HepG2 (cell line): ENCODE results near the gene GLRX5. TPM values are rescaled to one million over a fixed set of nuclear protein-coding genes. Genes with fewer than 3 reads are reported as not detected.

Experiments used
- AKAP8 ChIP-seq: sonication (generic); formaldehyde crosslinking; IDR thresholded peaks from 2 replicates; pipeline ENCODE4 v1.5.1; 2020; ENCODE audit warnings: mild to moderate bottlenecking, missing genetic modification reagents
- ASH2L ChIP-seq: fragments of 300-600, 200-600 bp; sonication (generic); IDR thresholded peaks from 2 replicates; pipeline ENCODE4 v1.7.0; 2017; ENCODE audit warnings: low read depth, mild to moderate bottlenecking, moderate library complexity, mixed read lengths, low read length; ENCODE audit not compliant: insufficient read length
- CHCHD3 ChIP-seq: sonication (generic); formaldehyde crosslinking; IDR thresholded peaks from 2 replicates; pipeline ENCODE4 v1.8.0; 2022; ENCODE audit warnings: mild to moderate bottlenecking, missing genetic modification reagents, moderate library complexity
- DNMT1 ChIP-seq: sonication (generic); formaldehyde crosslinking; IDR thresholded peaks from 2 replicates; pipeline ENCODE4 v1.5.1; 2020; ENCODE audit warnings: mild to moderate bottlenecking, missing genetic modification reagents
- ELF3 ChIP-seq: IDR thresholded peaks from 2 replicates; pipeline ENCODE4 v1.6.1; 2016; ENCODE audit warnings: missing genetic modification reagents, missing compliant biosample characterization
- EP300 ChIP-seq, 3 experiments: sonication (generic) in 1 of 3; formaldehyde crosslinking in 1 of 3; IDR thresholded peaks; 2 replicates each; pipeline versions ENCODE4 v1.5.1 to v1.6.1; 2011 to 2020; ENCODE audit warnings: low read depth in 2 of 3, low read length in 2 of 3, borderline replicate concordance in 1 of 3, improper control_type of control experiment in 1 of 3, mild to moderate bottlenecking in 1 of 3, missing genetic modification reagents in 1 of 3, moderate library complexity in 1 of 3
- HDAC1 ChIP-seq: sonication (generic); formaldehyde crosslinking; IDR thresholded peaks from 2 replicates; pipeline ENCODE4 v1.5.1; 2020; ENCODE audit warnings: mild to moderate bottlenecking, missing genetic modification reagents
- HNF4G ChIP-seq, 2 experiments: sonication (generic) in 1 of 2; formaldehyde crosslinking in 1 of 2; IDR thresholded peaks; 2 replicates each; pipeline versions ENCODE4 v1.4.0 to v1.6.1; 2011 to 2020; ENCODE audit warnings: borderline replicate concordance in 2 of 2, low read depth in 2 of 2, mild to moderate bottlenecking in 2 of 2, low read length in 1 of 2, missing genetic modification reagents in 1 of 2, moderate library complexity in 1 of 2
- HOXA5 ChIP-seq: sonication (generic); formaldehyde crosslinking; IDR thresholded peaks from 2 replicates; pipeline ENCODE4 v1.4.0; 2020; ENCODE audit warnings: missing genetic modification reagents
- KDM2A ChIP-seq: sonication (generic); formaldehyde crosslinking; IDR thresholded peaks from 2 replicates; pipeline ENCODE4 v1.4.0; 2020; ENCODE audit warnings: low read depth, missing genetic modification reagents, borderline replicate concordance
- KLF13 ChIP-seq: sonication (generic); formaldehyde crosslinking; IDR thresholded peaks from 2 replicates; pipeline ENCODE4 v1.4.0; 2020; ENCODE audit warnings: mild to moderate bottlenecking, missing genetic modification reagents
- LCORL ChIP-seq, 2 experiments: fragments of 450-650 bp in 1 of 2; sonication (generic) in 1 of 2; formaldehyde crosslinking in 1 of 2; IDR thresholded peaks; 2 replicates each; pipeline versions ENCODE4 v1.5.0 to v1.6.1; 2017 to 2020; ENCODE audit warnings: antibody characterized with exemption in 1 of 2, missing genetic modification reagents in 1 of 2
- MYC ChIP-seq: sonication (generic); formaldehyde crosslinking; IDR thresholded peaks from 2 replicates; pipeline ENCODE4 v1.9.0; 2021; ENCODE audit warnings: missing genetic modification reagents, borderline replicate concordance
- NFRKB ChIP-seq: fragments of 450-650 bp; IDR thresholded peaks from 2 replicates; pipeline ENCODE4 v1.6.1; 2017
- RFX1 ChIP-seq: fragments of 450-650 bp; IDR thresholded peaks from 2 replicates; pipeline ENCODE4 v1.6.1; 2017
- SIN3A ChIP-seq: IDR thresholded peaks from 2 replicates; pipeline ENCODE4 v1.6.1; 2011; ENCODE audit warnings: low read depth, mild to moderate bottlenecking, control low read depth, low read length, borderline replicate concordance
- TGIF2 ChIP-seq: IDR thresholded peaks from 2 replicates; pipeline ENCODE4 v1.6.1; 2016; ENCODE audit warnings: control low read depth, missing compliant biosample characterization
- U2AF2 ChIP-seq: fragments of 200-400 bp; formaldehyde crosslinking; IDR thresholded peaks from 2 replicates; pipeline ENCODE4 v1.6.1; 2017; ENCODE audit warnings: low read depth, mild to moderate bottlenecking, low read length
- XRCC5 ChIP-seq: fragments of 200-400 bp; formaldehyde crosslinking; optimal IDR thresholded peaks from 2 replicates; pipeline ENCODE3; 2017; ENCODE audit warnings: mild to moderate bottlenecking, low read length
- YY1 ChIP-seq: IDR thresholded peaks from 2 replicates; pipeline ENCODE4 v1.6.1; 2011; ENCODE audit warnings: low read length, low read depth, moderate library complexity, mild to moderate bottlenecking; ENCODE audit not compliant: insufficient read depth, insufficient replicate concordance
- ZNF3 ChIP-seq: IDR thresholded peaks from 2 replicates; pipeline ENCODE4 v1.7.0; 2017; ENCODE audit warnings: inconsistent platforms
- ZNF781 ChIP-seq: sonication (generic); formaldehyde crosslinking; IDR thresholded peaks from 2 replicates; pipeline ENCODE4 v1.5.1; 2020; ENCODE audit warnings: borderline replicate concordance, mild to moderate bottlenecking, missing genetic modification reagents; ENCODE audit errors: not compliant biosample characterization
- polyA plus RNA-seq, 8 experiments: library from polyadenylated mRNA; depleted of rRNA in 3 of 8; stranded (reverse) in 7 of 8; unstranded in 1 of 8; fragments of >200 nt; fragmentation: Illumina TruSeq in 4 of 8; extraction: Trizol in 4 of 8; gene quantifications; 2 replicates each; pipeline versions ENCODE4 v1.2.1 to v1.2.3, GENCODE V29; 2011 to 2016; ENCODE audit warnings: low read depth in 4 of 8, missing spikeins in 1 of 8, mixed read lengths in 1 of 8; ENCODE audit not compliant: insufficient read depth in 1 of 8
- total RNA-seq, 5 experiments: library from RNA; depleted of rRNA; stranded (reverse); fragments of >200 nt; fragmentation: Illumina TruSeq; extraction: Trizol; gene quantifications; 2 replicates each; pipeline ENCODE4 v1.2.3, GENCODE V29; 2016; ENCODE audit warnings: low read depth in 1 of 5
- TF ChIP-seq, protein P1 (sequence below): sonication (generic); formaldehyde crosslinking; IDR thresholded peaks from 2 replicates; pipeline ENCODE4 v1.4.0; 2020; ENCODE audit warnings: missing genetic modification reagents, borderline replicate concordance
- TF ChIP-seq, protein P2 (sequence below): sonication (generic); formaldehyde crosslinking; IDR thresholded peaks from 2 replicates; pipeline ENCODE4 v1.4.0; 2020; ENCODE audit warnings: mild to moderate bottlenecking, missing genetic modification reagents
- TF ChIP-seq, protein P3 (sequence below): sonication (generic); formaldehyde crosslinking; IDR thresholded peaks from 2 replicates; pipeline ENCODE4 v1.4.0; 2020; ENCODE audit warnings: mild to moderate bottlenecking, missing genetic modification reagents

The GLRX5 gene
- total and polyA plus RNA-seq, 2 of the 13 experiments (the other 11 are each of a cell fraction or from before 2014, with no cell fraction given), result 122 to 146 TPM

DNA sequence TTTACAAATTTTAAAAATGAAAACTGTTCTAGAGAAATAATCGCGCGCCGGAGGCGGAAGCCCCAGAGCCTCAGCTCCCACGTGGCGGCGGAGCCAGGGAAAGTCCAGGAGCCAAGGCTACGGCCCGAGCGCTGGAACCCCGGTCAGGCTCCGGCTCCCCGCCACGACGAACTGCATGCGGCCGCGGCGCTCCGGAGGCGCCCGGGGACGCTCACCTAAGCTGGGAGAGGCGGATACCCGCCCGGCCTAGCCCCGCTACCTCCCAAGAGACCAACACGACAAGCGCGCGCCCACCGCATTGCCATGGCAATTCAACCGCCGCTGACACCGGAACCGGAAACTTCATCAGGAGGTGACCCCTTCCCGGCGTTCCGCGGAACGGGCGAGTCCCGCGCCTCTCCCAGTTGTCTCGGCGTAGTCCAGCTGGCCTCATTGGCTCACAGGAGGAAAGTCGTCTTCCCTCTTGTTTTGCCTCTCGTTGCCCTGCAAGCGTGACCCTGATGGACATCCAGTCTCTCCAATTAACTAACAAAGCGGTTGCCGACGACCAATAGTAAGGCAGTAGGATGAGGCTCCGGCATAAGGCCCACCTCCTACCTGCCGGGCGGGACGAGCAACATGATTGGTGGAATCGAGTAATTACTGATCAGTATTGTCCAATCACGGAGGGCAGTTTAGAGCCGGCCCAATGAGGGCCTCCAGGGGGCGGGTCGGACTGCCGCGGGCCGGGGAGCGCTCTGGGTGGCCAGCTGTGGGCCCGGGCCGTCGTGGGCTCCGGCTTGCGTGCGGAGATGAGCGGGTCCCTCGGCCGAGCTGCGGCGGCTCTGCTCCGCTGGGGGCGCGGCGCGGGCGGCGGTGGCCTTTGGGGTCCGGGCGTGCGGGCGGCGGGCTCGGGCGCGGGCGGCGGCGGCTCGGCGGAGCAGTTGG is at the start of gene GLRX5 (continued):
- TF ChIP-seq, protein P1, sequence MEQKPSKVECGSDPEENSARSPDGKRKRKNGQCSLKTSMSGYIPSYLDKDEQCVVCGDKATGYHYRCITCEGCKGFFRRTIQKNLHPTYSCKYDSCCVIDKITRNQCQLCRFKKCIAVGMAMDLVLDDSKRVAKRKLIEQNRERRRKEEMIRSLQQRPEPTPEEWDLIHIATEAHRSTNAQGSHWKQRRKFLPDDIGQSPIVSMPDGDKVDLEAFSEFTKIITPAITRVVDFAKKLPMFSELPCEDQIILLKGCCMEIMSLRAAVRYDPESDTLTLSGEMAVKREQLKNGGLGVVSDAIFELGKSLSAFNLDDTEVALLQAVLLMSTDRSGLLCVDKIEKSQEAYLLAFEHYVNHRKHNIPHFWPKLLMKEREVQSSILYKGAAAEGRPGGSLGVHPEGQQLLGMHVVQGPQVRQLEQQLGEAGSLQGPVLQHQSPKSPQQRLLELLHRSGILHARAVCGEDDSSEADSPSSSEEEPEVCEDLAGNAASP (CRISPR knock-in tag), result peak; percentile 29; the same call in 1 of the 2 replicates
- TF ChIP-seq LCORL (IDR thresholded peaks at IDR 0.05), result no peak
- peak; percentile 72 for TF ChIP-seq LCORL (CRISPR knock-in tag; IDR thresholded peaks at IDR 0.05)
- TF ChIP-seq DNMT1 (CRISPR knock-in tag), result no peak
- TF ChIP-seq RFX1, result peak; percentile 93
- no peak for TF ChIP-seq HNF4G (IDR thresholded peaks at IDR 0.05; ENCODE audit: borderline replicate concordance, low read depth, low read length)
- TF ChIP-seq HNF4G (CRISPR knock-in tag; IDR thresholded peaks at IDR 0.05; ENCODE audit: borderline replicate concordance, low read depth), result no peak
- no peak for TF ChIP-seq NFRKB
- TF ChIP-seq KLF13 (CRISPR knock-in tag), result no peak
- TF ChIP-seq CHCHD3 (CRISPR knock-in tag), result 0 out of 2 replicates have a peak, but pooled peaks have one; percentile 31
- peak; percentile 63; the same call in 1 of the 2 replicates for TF ChIP-seq KDM2A
- TF ChIP-seq EP300 (IDR thresholded peaks at IDR 0.05; ENCODE audit: low read depth in 2 of 2, low read length in 2 of 2), result peak in 1 of 2 experiments; percentile 13; a peak in 2 of 4 replicates
- no peak for TF ChIP-seq EP300 (CRISPR knock-in tag; IDR thresholded peaks at IDR 0.05; ENCODE audit: borderline replicate concordance)
- TF ChIP-seq ASH2L, result peak; percentile 87
- peak; percentile 43 for TF ChIP-seq ELF3 (CRISPR knock-in tag)
- no peak for TF ChIP-seq XRCC5
- peak; percentile 26 for TF ChIP-seq YY1
- TF ChIP-seq U2AF2, result peak; percentile 94
- peak; percentile 94 for TF ChIP-seq MYC (CRISPR knock-in tag)
- TF ChIP-seq, protein P2, sequence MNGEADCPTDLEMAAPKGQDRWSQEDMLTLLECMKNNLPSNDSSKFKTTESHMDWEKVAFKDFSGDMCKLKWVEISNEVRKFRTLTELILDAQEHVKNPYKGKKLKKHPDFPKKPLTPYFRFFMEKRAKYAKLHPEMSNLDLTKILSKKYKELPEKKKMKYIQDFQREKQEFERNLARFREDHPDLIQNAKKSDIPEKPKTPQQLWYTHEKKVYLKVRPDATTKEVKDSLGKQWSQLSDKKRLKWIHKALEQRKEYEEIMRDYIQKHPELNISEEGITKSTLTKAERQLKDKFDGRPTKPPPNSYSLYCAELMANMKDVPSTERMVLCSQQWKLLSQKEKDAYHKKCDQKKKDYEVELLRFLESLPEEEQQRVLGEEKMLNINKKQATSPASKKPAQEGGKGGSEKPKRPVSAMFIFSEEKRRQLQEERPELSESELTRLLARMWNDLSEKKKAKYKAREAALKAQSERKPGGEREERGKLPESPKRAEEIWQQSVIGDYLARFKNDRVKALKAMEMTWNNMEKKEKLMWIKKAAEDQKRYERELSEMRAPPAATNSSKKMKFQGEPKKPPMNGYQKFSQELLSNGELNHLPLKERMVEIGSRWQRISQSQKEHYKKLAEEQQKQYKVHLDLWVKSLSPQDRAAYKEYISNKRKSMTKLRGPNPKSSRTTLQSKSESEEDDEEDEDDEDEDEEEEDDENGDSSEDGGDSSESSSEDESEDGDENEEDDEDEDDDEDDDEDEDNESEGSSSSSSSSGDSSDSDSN (CRISPR knock-in tag), result peak; percentile 5
- TF ChIP-seq HDAC1 (CRISPR knock-in tag), result peak; percentile 97
- TF ChIP-seq HOXA5 (CRISPR knock-in tag), result peak; percentile 71; the same call in 1 of the 2 replicates
- TF ChIP-seq ZNF781 (CRISPR knock-in tag), result no peak
- peak; percentile 85; the same call in 1 of the 2 replicates for TF ChIP-seq SIN3A
- TF ChIP-seq TGIF2 (CRISPR knock-in tag), result peak; percentile 43; the same call in 1 of the 2 replicates
- TF ChIP-seq, protein P3, sequence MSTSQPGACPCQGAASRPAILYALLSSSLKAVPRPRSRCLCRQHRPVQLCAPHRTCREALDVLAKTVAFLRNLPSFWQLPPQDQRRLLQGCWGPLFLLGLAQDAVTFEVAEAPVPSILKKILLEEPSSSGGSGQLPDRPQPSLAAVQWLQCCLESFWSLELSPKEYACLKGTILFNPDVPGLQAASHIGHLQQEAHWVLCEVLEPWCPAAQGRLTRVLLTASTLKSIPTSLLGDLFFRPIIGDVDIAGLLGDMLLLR, result 0 out of 2 replicates have a peak, but pooled peaks have one; percentile 43
- no peak for TF ChIP-seq ZNF3 (CRISPR knock-in tag)
- no peak for TF ChIP-seq AKAP8 (CRISPR knock-in tag)
